ENCODE measurements around the gene C8G. TPM values are rescaled to one million over a fixed set of nuclear protein-coding genes. Genes with fewer than 3 reads are reported as not detected.

The C8G gene
- total RNA-seq, 1 experiment from 2014 or later, result 0.77 TPM

DNA sequence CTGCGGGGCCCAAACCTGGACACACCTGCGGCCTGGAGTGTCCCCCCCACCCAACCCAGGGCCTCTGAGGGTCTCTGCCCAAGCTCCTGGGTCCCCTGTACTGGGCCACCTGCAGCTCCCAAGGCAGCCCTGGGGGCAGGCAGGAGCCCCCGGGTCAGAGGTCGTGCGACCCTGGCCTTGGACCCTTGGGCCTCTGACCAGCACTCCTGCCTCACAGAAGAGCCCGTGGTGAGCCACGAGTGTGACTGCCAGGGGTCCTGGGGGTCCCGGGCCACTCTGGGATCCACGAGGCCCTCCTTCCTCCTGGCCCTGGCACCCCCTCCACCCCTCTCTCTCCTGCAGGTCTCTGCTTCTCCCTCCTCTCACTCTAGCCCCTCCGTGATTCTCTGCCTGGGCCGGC, 27.3 kb downstream of the C8G start:
- H3K4me1 ChIP-seq (ENCODE audit: insufficient read depth, low read length), result no peaks in the 10 kb centered on the region
- no peaks in the 10 kb centered on the region for H3K9me2 ChIP-seq (replicated peaks; ENCODE audit: low read length)
- ChIA-PET CTCF (no interaction called here), POLR2A (ENCODE audit: unreplicated experiment) (no interaction called here)
- no peak for DNase-seq
- H2AFZ ChIP-seq (ENCODE audit: low read length), result no peak overlapping the region
- no peak overlapping the region for H3K4me3 ChIP-seq (ENCODE audit: low read length)
- TF ChIP-seq, protein P1, sequence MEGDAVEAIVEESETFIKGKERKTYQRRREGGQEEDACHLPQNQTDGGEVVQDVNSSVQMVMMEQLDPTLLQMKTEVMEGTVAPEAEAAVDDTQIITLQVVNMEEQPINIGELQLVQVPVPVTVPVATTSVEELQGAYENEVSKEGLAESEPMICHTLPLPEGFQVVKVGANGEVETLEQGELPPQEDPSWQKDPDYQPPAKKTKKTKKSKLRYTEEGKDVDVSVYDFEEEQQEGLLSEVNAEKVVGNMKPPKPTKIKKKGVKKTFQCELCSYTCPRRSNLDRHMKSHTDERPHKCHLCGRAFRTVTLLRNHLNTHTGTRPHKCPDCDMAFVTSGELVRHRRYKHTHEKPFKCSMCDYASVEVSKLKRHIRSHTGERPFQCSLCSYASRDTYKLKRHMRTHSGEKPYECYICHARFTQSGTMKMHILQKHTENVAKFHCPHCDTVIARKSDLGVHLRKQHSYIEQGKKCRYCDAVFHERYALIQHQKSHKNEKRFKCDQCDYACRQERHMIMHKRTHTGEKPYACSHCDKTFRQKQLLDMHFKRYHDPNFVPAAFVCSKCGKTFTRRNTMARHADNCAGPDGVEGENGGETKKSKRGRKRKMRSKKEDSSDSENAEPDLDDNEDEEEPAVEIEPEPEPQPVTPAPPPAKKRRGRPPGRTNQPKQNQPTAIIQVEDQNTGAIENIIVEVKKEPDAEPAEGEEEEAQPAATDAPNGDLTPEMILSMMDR (conservative IDR thresholded peaks at IDR 0.05; ENCODE audit: low read depth, low read length), result no peak
- no peak for TF ChIP-seq EZH2 (IDR thresholded peaks at IDR 0.05; ENCODE audit: low read length, unreplicated experiment)
- no peak for TF ChIP-seq EZH2phosphoT487 (IDR thresholded peaks at IDR 0.05; ENCODE audit: borderline replicate concordance, low read length)
- H3F3A ChIP-seq (ENCODE audit: low read length, unreplicated experiment), result no peaks in the 10 kb centered on the region
- H3K27me3 ChIP-seq (ENCODE audit: low read length), result no peaks in the 10 kb centered on the region
- no peaks in the 10 kb centered on the region for H3K9me3 ChIP-seq (ENCODE audit: low read length)
- no peaks in the 10 kb centered on the region for H3K79me2 ChIP-seq (ENCODE audit: low read length)
- no peak overlapping the region for H3K9ac ChIP-seq (ENCODE audit: low read length)
- no peak overlapping the region for H3K27ac ChIP-seq (ENCODE audit: low read length)
- H3K36me3 ChIP-seq (ENCODE audit: low read depth, low read length), result no peaks in the 10 kb centered on the region
- BruUV-seq (replicated peaks), result no TSS peak
- ATAC-seq, result no peak
- no peaks in the 10 kb centered on the region for H4K20me1 ChIP-seq (ENCODE audit: low read length)
- intact Hi-C loops (cut with micrococcal nuclease), result no loop called here
- no peak overlapping the region for H3K4me2 ChIP-seq (ENCODE audit: low read length)

DNA sequence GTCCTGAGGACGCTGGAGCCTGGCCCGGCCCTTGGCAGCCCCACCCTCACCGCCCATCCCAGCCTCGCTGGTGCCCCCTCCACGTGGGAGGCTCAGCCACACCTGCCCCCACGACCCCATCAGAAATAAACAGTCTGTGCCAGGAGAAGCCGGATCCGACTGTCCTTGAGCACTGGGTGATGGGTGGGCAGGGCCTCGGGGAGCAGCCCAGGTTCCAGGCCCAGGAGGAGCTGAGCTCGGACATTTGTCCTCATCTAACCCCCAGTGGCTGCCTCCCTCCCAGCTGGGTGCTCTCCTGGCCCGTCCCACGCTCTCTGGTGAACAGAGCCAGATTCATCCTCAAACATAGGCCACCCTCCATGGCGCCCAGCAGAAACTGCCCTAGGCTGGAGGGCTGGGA, 27.7 kb downstream of the C8G start:
- POLR2A ChIA-PET (ENCODE audit: unreplicated experiment), result no interaction called here
- Histone ChIP-seq H3K9me3 (ENCODE audit: low read length) (no peaks in the 10 kb centered on the region), H3K27ac (ENCODE audit: low read length) (no peak overlapping the region), H3K79me2 (ENCODE audit: low read length) (no peaks in the 10 kb centered on the region), H3K36me3 (ENCODE audit: low read depth, low read length) (no peaks in the 10 kb centered on the region), H3K4me3 (ENCODE audit: low read length) (no peak overlapping the region), H3F3A (ENCODE audit: low read length, unreplicated experiment) (no peaks in the 10 kb centered on the region), H3K27me3 (ENCODE audit: low read length) (no peaks in the 10 kb centered on the region), H4K20me1 (ENCODE audit: low read length) (no peaks in the 10 kb centered on the region), H3K9me2 (replicated peaks; ENCODE audit: low read length) (no peaks in the 10 kb centered on the region), H3K9ac (ENCODE audit: low read length) (no peak overlapping the region), H3K4me2 (ENCODE audit: low read length) (no peak overlapping the region), H3K4me1 (ENCODE audit: insufficient read depth, low read length) (no peaks in the 10 kb centered on the region), H2AFZ (ENCODE audit: low read length) (no peak overlapping the region)
- CTCF ChIA-PET, result no interaction called here
- TF ChIP-seq EZH2 (IDR thresholded peaks at IDR 0.05; ENCODE audit: low read length, unreplicated experiment) (no peak), EZH2phosphoT487 (IDR thresholded peaks at IDR 0.05; ENCODE audit: borderline replicate concordance, low read length) (no peak)
- TF ChIP-seq, protein P1 (conservative IDR thresholded peaks at IDR 0.05; ENCODE audit: low read depth, low read length), result no peak
- no TSS peak for BruUV-seq (replicated peaks)
- DNase-seq (no peak), ATAC-seq (no peak)
- intact Hi-C loops (cut with micrococcal nuclease), result no loop called here

DNA sequence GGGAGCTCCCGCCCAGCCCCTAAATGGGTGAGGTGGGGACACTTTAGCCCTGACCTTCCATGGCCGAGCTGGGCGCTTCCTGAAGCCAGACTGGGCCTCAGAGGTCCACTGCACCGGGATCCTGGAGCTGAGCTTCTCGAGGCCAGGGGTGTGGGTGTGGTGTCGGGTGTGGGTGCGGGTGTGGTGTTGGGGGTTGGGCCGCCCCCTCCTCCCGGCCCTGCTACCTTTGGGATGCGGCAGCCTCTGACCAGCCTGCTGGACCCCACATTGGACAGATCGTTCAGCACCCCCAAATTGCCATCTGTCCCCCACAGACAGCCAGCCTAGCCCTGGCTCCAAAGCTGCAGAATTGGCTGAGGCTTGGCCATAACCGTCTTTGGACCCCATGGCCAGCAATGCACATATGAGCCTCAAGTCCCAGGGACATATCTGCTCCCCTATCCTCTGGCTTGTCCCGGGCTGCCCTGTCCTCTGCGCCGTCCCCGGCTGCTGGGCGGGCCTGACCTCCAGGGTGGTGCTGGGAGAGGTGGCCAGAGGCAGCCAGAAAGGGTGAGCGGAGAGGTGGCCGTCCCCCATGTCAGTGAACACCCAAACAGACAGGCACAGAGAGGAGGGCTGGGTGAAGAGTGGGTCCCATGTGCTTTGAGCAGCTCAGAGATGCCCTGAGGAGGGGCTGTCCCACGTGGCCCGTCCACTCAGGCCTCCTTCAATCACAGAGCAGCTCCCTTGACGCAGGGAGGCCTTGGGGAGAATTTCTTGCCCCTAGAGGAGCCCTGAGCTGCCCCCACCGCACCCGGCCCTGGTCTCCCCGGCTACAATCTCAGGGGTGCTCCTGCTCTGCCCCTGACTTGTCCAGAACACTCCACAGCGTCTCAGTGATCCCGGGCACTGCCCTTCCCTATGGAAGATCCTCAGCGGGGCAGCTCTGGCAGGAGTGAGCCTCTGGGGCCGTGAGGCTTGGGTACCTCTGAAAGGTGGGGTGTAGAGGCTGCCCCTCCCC, 28.9 kb downstream of the C8G start:
- no TSS peak for BruUV-seq (replicated peaks)
- H3K36me3 ChIP-seq (ENCODE audit: low read depth, low read length), result no peaks in the 10 kb centered on the region
- no peak overlapping the region for H3K4me3 ChIP-seq (ENCODE audit: low read length)
- ChIA-PET CTCF (interaction anchor here (0.6 kb wide), 1 partner anchor 37 kb away, joined by 3 read pairs; no protein-coding TSS in a partner anchor), POLR2A (ENCODE audit: unreplicated experiment) (no interaction called here)
- no peaks in the 10 kb centered on the region for H3F3A ChIP-seq (ENCODE audit: low read length, unreplicated experiment)
- no peak overlapping the region for H2AFZ ChIP-seq (ENCODE audit: low read length)
- no peak for TF ChIP-seq EZH2 (IDR thresholded peaks at IDR 0.05; ENCODE audit: low read length, unreplicated experiment)
- TF ChIP-seq, protein P1 (conservative IDR thresholded peaks at IDR 0.05; ENCODE audit: low read depth, low read length), result no peak
- no peak for TF ChIP-seq EZH2phosphoT487 (IDR thresholded peaks at IDR 0.05; ENCODE audit: borderline replicate concordance, low read length)
- intact Hi-C loops (cut with micrococcal nuclease), result no loop called here
- H3K4me2 ChIP-seq (ENCODE audit: low read length), result no peak overlapping the region
- H3K9ac ChIP-seq (ENCODE audit: low read length), result no peak overlapping the region
- no peaks in the 10 kb centered on the region for H3K27me3 ChIP-seq (ENCODE audit: low read length)
- H3K9me3 ChIP-seq (ENCODE audit: low read length), result no peaks in the 10 kb centered on the region
- no peak for DNase-seq
- no peaks in the 10 kb centered on the region for H3K4me1 ChIP-seq (ENCODE audit: insufficient read depth, low read length)
- no peak for ATAC-seq
- H3K79me2 ChIP-seq (ENCODE audit: low read length), result no peaks in the 10 kb centered on the region
- H3K9me2 ChIP-seq (replicated peaks; ENCODE audit: low read length), result no peaks in the 10 kb centered on the region
- H4K20me1 ChIP-seq (ENCODE audit: low read length), result no peaks in the 10 kb centered on the region
- no peak overlapping the region for H3K27ac ChIP-seq (ENCODE audit: low read length)

Measured in PC-3 (cell line).